Measurements from ENCODE around the gene GXYLT2. TPM values are rescaled to one million over a fixed set of nuclear protein-coding genes. Genes with fewer than 3 reads are reported as not detected.

The GXYLT2 gene
- total RNA-seq, 1 donor = 77.4 TPM

GRCh38 chr3:72976281-72976741 lies 88.5 kb downstream of the GXYLT2 start:
- Histone ChIP-seq H3K27me3 (ENCODE audit: insufficient read depth, low read length) (no peaks in the 10 kb centered on the region), H3K4me1 (ENCODE audit: insufficient read depth, low read length) (peaks cover 3% of the 10 kb centered on the region), H3K79me2 (ENCODE audit: insufficient read depth, low read length) (no peaks in the 10 kb centered on the region), H2AFZ (ENCODE audit: low read length) (no peak overlapping the region), H3K27ac (ENCODE audit: low read depth, low read length) (peak overlapping the region; percentile 24), H3K9me3 (ENCODE audit: low read depth, low read length) (no peaks in the 10 kb centered on the region), H3K4me2 (ENCODE audit: insufficient read depth, low read length) (no peak overlapping the region), H3K4me3 (ENCODE audit: insufficient read depth, low read length) (no peak overlapping the region), H3K36me3 (ENCODE audit: insufficient read depth, low read length) (peaks cover 1% of the 10 kb centered on the region), H4K20me1 (ENCODE audit: insufficient read depth, low read length) (no peaks in the 10 kb centered on the region)
- peak; percentile 19 for DNase-seq (ENCODE audit: insufficient read length, low spot score, missing footprints)
- TF ChIP-seq CTCF (IDR thresholded peaks at IDR 0.05; ENCODE audit: extremely low read depth, low read depth, low read length) = no peak

- H3K36me3 ChIP-seq (ENCODE audit: insufficient read depth, low read length) = no peaks in the 10 kb centered on the region
- no peaks in the 10 kb centered on the region for H3K27me3 ChIP-seq (ENCODE audit: insufficient read depth, low read length)
- H3K9me3 ChIP-seq (ENCODE audit: low read depth, low read length) = no peaks in the 10 kb centered on the region
- peaks cover 3% of the 10 kb centered on the region for H3K4me1 ChIP-seq (ENCODE audit: insufficient read depth, low read length)
- peak overlapping the region; percentile 38 for H3K27ac ChIP-seq (ENCODE audit: low read depth, low read length)
- H4K20me1 ChIP-seq (ENCODE audit: insufficient read depth, low read length) = no peaks in the 10 kb centered on the region
- TF ChIP-seq CTCF (IDR thresholded peaks at IDR 0.05; ENCODE audit: extremely low read depth, low read depth, low read length) = no peak
- H3K4me3 ChIP-seq (ENCODE audit: insufficient read depth, low read length) = no peak overlapping the region
- H2AFZ ChIP-seq (ENCODE audit: low read length) = no peak overlapping the region
- no peak overlapping the region for H3K4me2 ChIP-seq (ENCODE audit: insufficient read depth, low read length)
- no peaks in the 10 kb centered on the region for H3K79me2 ChIP-seq (ENCODE audit: insufficient read depth, low read length)
- peak; percentile 4 for DNase-seq (ENCODE audit: insufficient read length, low spot score, missing footprints)
These were observed 89.4 kb downstream of the GXYLT2 start for GRCh38 chr3:72977060-72977808.

GRCh38 chr3:72982609-72983366 lies 94.9 kb downstream of the GXYLT2 start:
- no peak overlapping the region for H2AFZ ChIP-seq (ENCODE audit: low read length)
- H3K4me1 ChIP-seq (ENCODE audit: insufficient read depth, low read length) = no peaks in the 10 kb centered on the region
- no peaks in the 10 kb centered on the region for H3K36me3 ChIP-seq (ENCODE audit: insufficient read depth, low read length)
- H4K20me1 ChIP-seq (ENCODE audit: insufficient read depth, low read length) = no peaks in the 10 kb centered on the region
- peak; percentile 8 for DNase-seq (ENCODE audit: insufficient read length, low spot score, missing footprints)
- no peak overlapping the region for H3K27ac ChIP-seq (ENCODE audit: low read depth, low read length)
- no peak overlapping the region for H3K4me3 ChIP-seq (ENCODE audit: insufficient read depth, low read length)
- TF ChIP-seq CTCF (IDR thresholded peaks at IDR 0.05; ENCODE audit: extremely low read depth, low read depth, low read length) = no peak
- peaks cover 6% of the 10 kb centered on the region for H3K9me3 ChIP-seq (ENCODE audit: low read depth, low read length)
- H3K4me2 ChIP-seq (ENCODE audit: insufficient read depth, low read length) = no peak overlapping the region
- no peaks in the 10 kb centered on the region for H3K27me3 ChIP-seq (ENCODE audit: insufficient read depth, low read length)
- no peaks in the 10 kb centered on the region for H3K79me2 ChIP-seq (ENCODE audit: insufficient read depth, low read length)

- H3K9me3 ChIP-seq (ENCODE audit: low read depth, low read length) = peaks cover 6% of the 10 kb centered on the region
- H3K4me3 ChIP-seq (ENCODE audit: insufficient read depth, low read length) = no peak overlapping the region
- H3K27me3 ChIP-seq (ENCODE audit: insufficient read depth, low read length) = no peaks in the 10 kb centered on the region
- no peak overlapping the region for H3K27ac ChIP-seq (ENCODE audit: low read depth, low read length)
- H3K4me2 ChIP-seq (ENCODE audit: insufficient read depth, low read length) = no peak overlapping the region
- no peak for DNase-seq (ENCODE audit: insufficient read length, low spot score, missing footprints)
- H3K4me1 ChIP-seq (ENCODE audit: insufficient read depth, low read length) = no peaks in the 10 kb centered on the region
- no peaks in the 10 kb centered on the region for H3K79me2 ChIP-seq (ENCODE audit: insufficient read depth, low read length)
- no peaks in the 10 kb centered on the region for H4K20me1 ChIP-seq (ENCODE audit: insufficient read depth, low read length)
- no peak overlapping the region for H2AFZ ChIP-seq (ENCODE audit: low read length)
- no peak for TF ChIP-seq CTCF (IDR thresholded peaks at IDR 0.05; ENCODE audit: extremely low read depth, low read depth, low read length)
- no peaks in the 10 kb centered on the region for H3K36me3 ChIP-seq (ENCODE audit: insufficient read depth, low read length)
These were observed 97.7 kb downstream of the GXYLT2 start for GRCh38 chr3:72985576-72985975.

Measured in osteoblast (primary cell).